Measurements from ENCODE around the gene PLEKHA1.

Gene PLEKHA1

DNA sequence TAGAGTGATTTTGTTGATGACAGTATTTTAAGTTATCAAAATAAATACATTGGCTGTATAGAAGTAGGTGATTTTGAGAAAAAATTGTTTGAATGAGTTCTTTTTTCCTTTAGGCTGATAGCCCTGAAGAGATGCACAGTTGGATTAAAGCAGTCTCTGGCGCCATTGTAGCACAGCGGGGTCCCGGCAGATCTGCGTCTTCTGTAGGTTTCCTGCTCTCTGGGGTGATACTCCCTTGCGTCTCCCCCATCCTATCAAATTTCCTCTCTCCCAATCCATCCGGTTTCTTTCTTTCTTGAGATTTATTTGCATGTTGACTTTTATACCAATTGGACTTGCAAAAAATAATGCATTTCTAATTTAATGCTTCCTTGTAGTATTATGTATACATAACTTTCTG, 52.3 kb downstream of the PLEKHA1 start:
- H3K36me3 ChIP-seq (replicated peaks): peaks cover 4% of the 10 kb centered on the region
- DNase-seq: no peak
- H3K27me3 ChIP-seq (replicated peaks): no peaks in the 10 kb centered on the region
- H3K27ac ChIP-seq: no peak overlapping the region
- in situ Hi-C loops (cut with HindIII; ENCODE audit: low pct_ligation_motif_present, low sequenced_read_pairs): loop anchor here (25.0 kb wide), 1 partner anchor 140 kb away; no protein-coding TSS in a partner anchor
- H3K4me3 ChIP-seq (ENCODE audit: low read depth, low read length): no peak overlapping the region
- no peak for TF ChIP-seq CTCF (IDR thresholded peaks at IDR 0.05; ENCODE audit: low read depth, low read length, missing control alignments)

DNA sequence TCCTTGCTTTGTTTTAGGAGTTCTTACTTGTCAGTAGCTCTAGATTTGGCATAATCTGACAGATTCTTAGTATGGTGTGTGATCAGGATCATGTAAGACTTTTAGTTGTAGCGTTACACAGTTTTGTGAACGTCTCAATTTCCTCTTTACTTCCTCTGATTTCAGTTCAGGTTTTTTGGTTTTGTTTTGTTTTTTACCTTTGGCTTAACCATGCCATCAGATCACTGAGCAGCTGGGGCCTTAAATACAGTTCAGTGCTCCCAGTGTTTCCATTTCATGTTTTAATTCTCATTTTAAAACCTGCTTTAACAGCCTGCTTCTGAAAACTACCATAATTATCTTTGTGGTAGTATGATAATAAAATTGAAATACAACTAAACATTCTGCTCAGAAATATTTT, 52.8 kb downstream of the PLEKHA1 start:
- DNase-seq: no peak
- Histone ChIP-seq H3K27me3 (replicated peaks) (no peaks in the 10 kb centered on the region), H3K4me3 (ENCODE audit: low read depth, low read length) (no peak overlapping the region), H3K27ac (no peak overlapping the region), H3K36me3 (replicated peaks) (peaks cover 4% of the 10 kb centered on the region)
- in situ Hi-C loops (cut with HindIII; ENCODE audit: low pct_ligation_motif_present, low sequenced_read_pairs): loop anchor here (25.0 kb wide), 1 partner anchor 140 kb away; no protein-coding TSS in a partner anchor
- TF ChIP-seq CTCF (IDR thresholded peaks at IDR 0.05; ENCODE audit: low read depth, low read length, missing control alignments): no peak

DNA sequence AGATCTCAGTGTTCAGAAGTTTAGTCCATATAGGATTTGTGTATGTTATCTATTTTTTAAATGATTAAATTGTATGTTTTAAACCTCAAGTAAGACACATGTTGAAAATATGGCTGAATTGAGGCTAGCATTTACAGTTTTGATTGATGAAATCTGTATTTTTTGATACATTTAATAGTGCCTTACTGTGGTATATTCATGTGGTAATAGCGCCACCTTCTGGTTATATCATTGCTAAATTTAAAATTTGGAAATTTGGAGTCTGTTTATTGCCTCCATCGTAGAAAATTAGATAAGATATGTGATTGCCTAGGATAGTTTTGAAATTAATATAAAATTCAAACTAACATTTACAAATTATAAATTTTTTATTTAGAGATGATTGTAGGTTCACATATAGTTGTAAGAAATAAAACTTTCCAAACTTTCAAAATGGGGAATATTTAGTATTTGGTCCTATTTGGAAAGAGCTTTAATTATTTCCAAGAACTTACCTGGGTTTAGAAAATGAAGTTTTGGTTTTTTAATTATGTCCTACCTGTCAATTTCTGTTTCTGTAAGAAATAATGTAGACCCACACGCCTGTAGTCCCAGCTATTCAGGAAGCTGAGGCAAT, 60.8 kb downstream of the PLEKHA1 start:
- TF ChIP-seq CTCF (IDR thresholded peaks at IDR 0.05; ENCODE audit: low read depth, low read length, missing control alignments): peak; percentile 5
- H3K36me3 ChIP-seq (replicated peaks): no peaks in the 10 kb centered on the region
- no peak overlapping the region for H3K27ac ChIP-seq
- no peak for DNase-seq
- in situ Hi-C loops (cut with HindIII; ENCODE audit: low pct_ligation_motif_present, low sequenced_read_pairs): loop anchor here (25.0 kb wide), 1 partner anchor 148 kb away; no protein-coding TSS in a partner anchor
- no peaks in the 10 kb centered on the region for H3K27me3 ChIP-seq (replicated peaks)
- H3K4me3 ChIP-seq (ENCODE audit: low read depth, low read length): no peak overlapping the region

DNA sequence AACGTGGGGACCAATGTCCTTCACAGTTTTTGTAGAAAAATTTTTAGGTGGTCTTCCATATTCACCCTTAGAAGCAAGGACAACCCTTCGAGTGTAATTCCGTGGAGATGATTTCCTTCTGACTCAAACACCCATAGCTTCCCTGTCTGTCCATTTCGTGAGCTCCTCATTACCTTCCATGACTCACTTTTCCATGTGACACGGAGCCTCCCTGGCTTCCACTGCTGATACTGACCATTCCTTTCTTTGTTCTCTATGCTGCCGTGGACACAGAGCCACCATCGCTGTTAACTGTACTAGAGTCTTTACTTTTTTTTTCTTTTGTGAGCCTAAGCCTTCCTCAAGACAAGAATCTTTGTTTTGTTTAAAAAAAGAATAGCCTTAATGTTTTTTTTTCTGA, 67.5 kb downstream of the PLEKHA1 start:
- H3K27ac ChIP-seq: no peak overlapping the region
- no peaks in the 10 kb centered on the region for H3K27me3 ChIP-seq (replicated peaks)
- TF ChIP-seq CTCF (IDR thresholded peaks at IDR 0.05; ENCODE audit: low read depth, low read length, missing control alignments): no peak
- in situ Hi-C loops (cut with HindIII; ENCODE audit: low pct_ligation_motif_present, low sequenced_read_pairs): loop anchor here (25.0 kb wide), 1 partner anchor 155 kb away; no protein-coding TSS in a partner anchor
- H3K4me3 ChIP-seq (ENCODE audit: low read depth, low read length): no peak overlapping the region
- H3K36me3 ChIP-seq (replicated peaks): no peaks in the 10 kb centered on the region
- peak; percentile 68 for DNase-seq

DNA sequence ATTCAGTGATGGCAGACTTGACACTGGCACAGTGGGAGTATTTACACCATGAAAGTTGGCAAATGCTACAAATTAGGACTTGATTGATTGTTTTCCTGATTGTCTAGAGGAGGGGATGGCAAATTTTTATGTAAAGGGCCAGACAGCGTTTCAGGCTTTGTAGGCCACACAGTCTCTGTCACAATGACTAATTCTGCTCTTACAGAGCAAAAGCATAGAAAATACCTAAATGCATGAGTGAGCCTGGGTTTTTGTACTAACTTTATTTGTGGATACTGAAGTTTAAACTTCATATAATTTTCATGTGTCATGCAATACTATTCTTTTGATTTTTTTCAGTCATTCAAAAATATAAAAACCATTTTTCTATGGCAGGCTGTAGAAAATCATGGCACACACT, 71.0 kb downstream of the PLEKHA1 start:
- Histone ChIP-seq H3K36me3 (replicated peaks) (no peaks in the 10 kb centered on the region), H3K4me3 (ENCODE audit: low read depth, low read length) (no peak overlapping the region), H3K27me3 (replicated peaks) (no peaks in the 10 kb centered on the region), H3K27ac (no peak overlapping the region)
- in situ Hi-C loops (cut with HindIII; ENCODE audit: low pct_ligation_motif_present, low sequenced_read_pairs): loop anchor here (25.0 kb wide), 1 partner anchor 158 kb away; no protein-coding TSS in a partner anchor
- no peak for TF ChIP-seq CTCF (IDR thresholded peaks at IDR 0.05; ENCODE audit: low read depth, low read length, missing control alignments)
- no peak for DNase-seq

DNA sequence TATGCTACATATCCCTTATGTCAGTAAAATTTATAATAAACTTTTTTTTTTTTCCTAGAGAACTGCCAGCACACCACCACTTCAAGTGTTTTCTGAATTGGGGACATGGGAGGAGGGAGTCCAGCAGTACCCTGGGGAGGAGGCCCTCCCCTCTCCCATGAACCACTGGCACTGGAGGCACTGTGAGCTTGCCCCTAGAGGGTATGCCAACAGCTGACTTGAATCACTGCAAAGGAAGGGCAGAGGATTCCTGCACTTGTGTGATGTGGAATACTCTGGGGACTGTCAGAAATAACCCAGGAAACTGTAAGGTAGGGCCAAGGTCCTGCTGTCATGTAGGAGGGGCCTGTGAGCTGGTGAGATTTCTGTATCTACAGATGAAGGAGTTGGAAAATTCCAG, 71.4 kb downstream of the PLEKHA1 start:
- no peak overlapping the region for H3K4me3 ChIP-seq (ENCODE audit: low read depth, low read length)
- no peaks in the 10 kb centered on the region for H3K36me3 ChIP-seq (replicated peaks)
- in situ Hi-C loops (cut with HindIII; ENCODE audit: low pct_ligation_motif_present, low sequenced_read_pairs): loop anchor here (25.0 kb wide), 1 partner anchor 159 kb away; no protein-coding TSS in a partner anchor
- no peak overlapping the region for H3K27ac ChIP-seq
- no peaks in the 10 kb centered on the region for H3K27me3 ChIP-seq (replicated peaks)
- DNase-seq: no peak
- no peak for TF ChIP-seq CTCF (IDR thresholded peaks at IDR 0.05; ENCODE audit: low read depth, low read length, missing control alignments)

Data from brain microvascular endothelial cell (primary cell).